HEK293 (cell line): ENCODE measurements around the gene NAV1.

ENCODE experiments used
- CTCF ChIA-PET: fragments of 350-600 bp; formaldehyde crosslinking; extraction: SDS; loops from one replicate; lab custom pipeline; 2021; ENCODE audit warnings: antibody characterized with exemption; lab: Yijun Ruan, JAX
- POLR2A ChIA-PET: fragments of 300-600 bp; formaldehyde crosslinking; extraction: SDS; loops from one replicate; lab custom pipeline; 2020; ENCODE audit warnings: antibody characterized with exemption, inconsistent platforms; lab: Yijun Ruan, JAX
- H3K27ac ChIP-seq: fragments of 200-500 bp; sonication (Bioruptor generic); 2 replicates; pipeline ENCODE4 v1.5.1; 2014; ENCODE audit warnings: low read depth, low read length, control low read depth, inconsistent platforms; ENCODE audit errors: extremely low read depth
- H3K36me3 ChIP-seq, 2 experiments: fragments of 200-500 bp in 1 of 2; sonication (Bioruptor generic) in 1 of 2; 1 replicate in 1 of 2; 2 replicates in 1 of 2; pipeline ENCODE4 v1.5.1; 2014 to 2017; ENCODE audit warnings: inconsistent platforms in 2 of 2, low read length in 2 of 2; ENCODE audit not compliant: control insufficient read depth in 2 of 2, insufficient read depth in 1 of 2
- H3K4me1 ChIP-seq: fragments of 200-500 bp; sonication (Bioruptor generic); 2 replicates; pipeline ENCODE4 v1.5.1; 2014; ENCODE audit warnings: mild to moderate bottlenecking, low read length, inconsistent platforms; ENCODE audit not compliant: control insufficient read depth, insufficient read depth
- H3K4me3 ChIP-seq: 2 replicates; pipeline ENCODE4 v1.5.1; 2011; ENCODE audit warnings: low read depth, mild to moderate bottlenecking, control low read depth, low read length, moderate library complexity
- H3K9me3 ChIP-seq: fragments of 200-500 bp; sonication (Bioruptor generic); 2 replicates; pipeline ENCODE4 v1.5.1; 2014; ENCODE audit warnings: low read depth, low read length, inconsistent platforms; ENCODE audit not compliant: control insufficient read depth, insufficient read depth
- PRDM1 ChIP-seq: fragments of 450-650 bp; formaldehyde crosslinking; IDR thresholded peaks from 2 replicates; pipeline ENCODE4; 2016; ENCODE audit warnings: missing biosample characterization, missing genetic modification characterization
- SCRT1 ChIP-seq: fragments of 450-650 bp; formaldehyde crosslinking; IDR thresholded peaks from 2 replicates; pipeline ENCODE4 v1.5.1; 2016; ENCODE audit warnings: missing biosample characterization, missing genetic modification characterization, borderline replicate concordance
- YY1 ChIP-seq: fragments of 450-650 bp; formaldehyde crosslinking; IDR thresholded peaks from 2 replicates; pipeline ENCODE4 v1.5.1; 2018; ENCODE audit warnings: missing biosample characterization, missing genetic modification characterization
- ZBTB17 ChIP-seq: fragments of 450-650 bp; formaldehyde crosslinking; IDR thresholded peaks from 2 replicates; pipeline ENCODE4 v1.5.1; 2016; ENCODE audit warnings: missing biosample characterization, missing genetic modification characterization
- ZFHX2 ChIP-seq: fragments of 450-650 bp; formaldehyde crosslinking; conservative IDR thresholded peaks from 2 replicates; pipeline ENCODE4 v1.5.1; 2016; ENCODE audit warnings: missing biosample characterization, missing genetic modification characterization
- ZNF138 ChIP-seq: fragments of 450-650 bp; formaldehyde crosslinking; IDR thresholded peaks from 2 replicates; pipeline ENCODE4 v1.5.1; 2016; ENCODE audit warnings: missing biosample characterization, missing genetic modification characterization, borderline replicate concordance
- ZNF157 ChIP-seq: fragments of 450-650 bp; formaldehyde crosslinking; IDR thresholded peaks from 2 replicates; pipeline ENCODE4 v1.5.1; 2016; ENCODE audit warnings: missing biosample characterization, missing genetic modification characterization
- ZNF223 ChIP-seq: fragments of 450-650 bp; formaldehyde crosslinking; IDR thresholded peaks from 2 replicates; pipeline ENCODE4 v1.5.1; 2016; ENCODE audit warnings: missing biosample characterization, missing genetic modification characterization
- ZNF239 ChIP-seq: fragments of 450-650 bp; formaldehyde crosslinking; IDR thresholded peaks from 2 replicates; pipeline ENCODE4 v1.5.1; 2016; ENCODE audit warnings: missing biosample characterization, missing genetic modification characterization
- ZNF341 ChIP-seq: fragments of 450-650 bp; formaldehyde crosslinking; IDR thresholded peaks from 2 replicates; pipeline ENCODE4; 2016; ENCODE audit warnings: low read depth, missing biosample characterization, missing genetic modification characterization
- ZNF404 ChIP-seq: fragments of 450-650 bp; formaldehyde crosslinking; IDR thresholded peaks from 2 replicates; pipeline ENCODE4 v1.5.1; 2017; ENCODE audit warnings: missing biosample characterization, missing genetic modification characterization
- ZNF529 ChIP-seq: fragments of 450-650 bp; formaldehyde crosslinking; IDR thresholded peaks from 2 replicates; pipeline ENCODE4 v1.5.1; 2017; ENCODE audit warnings: missing genetic modification characterization, missing biosample characterization; ENCODE audit not compliant: insufficient replicate concordance
- ZNF544 ChIP-seq: fragments of 450-650 bp; formaldehyde crosslinking; IDR thresholded peaks from 2 replicates; pipeline ENCODE4 v1.5.0; 2017; ENCODE audit warnings: missing biosample characterization, missing genetic modification characterization
- ZNF670 ChIP-seq: fragments of 450-650 bp; formaldehyde crosslinking; IDR thresholded peaks from 2 replicates; pipeline ENCODE4 v1.5.1; 2016; ENCODE audit warnings: missing biosample characterization, missing genetic modification characterization, low read depth
- ZNF776 ChIP-seq: fragments of 450-650 bp; formaldehyde crosslinking; IDR thresholded peaks from 2 replicates; pipeline ENCODE4 v1.5.0; 2017; ENCODE audit warnings: missing biosample characterization, missing genetic modification characterization, borderline replicate concordance
- ZNF777 ChIP-seq: fragments of 450-650 bp; formaldehyde crosslinking; IDR thresholded peaks from 2 replicates; pipeline ENCODE4 v1.5.1; 2017; ENCODE audit warnings: missing biosample characterization, missing genetic modification characterization, borderline replicate concordance
- ZSCAN30 ChIP-seq: fragments of 450-650 bp; IDR thresholded peaks from 2 replicates; pipeline ENCODE4 v1.5.1; 2018; ENCODE audit warnings: missing biosample characterization, mild to moderate bottlenecking, missing genetic modification characterization, moderate library complexity
- TF ChIP-seq, protein P1 (sequence below): fragments of 450-650 bp; formaldehyde crosslinking; IDR thresholded peaks from 2 replicates; pipeline ENCODE4 v1.5.1; 2017; ENCODE audit warnings: missing biosample characterization, missing genetic modification characterization
- TF ChIP-seq, protein P2 (sequence below): fragments of 450-650 bp; formaldehyde crosslinking; IDR thresholded peaks from 2 replicates; pipeline ENCODE4 v1.5.1; 2016; ENCODE audit warnings: missing biosample characterization, missing genetic modification characterization
- TF ChIP-seq, protein P3 (sequence below): IDR thresholded peaks from 2 replicates; pipeline ENCODE4 v1.6.1; 2011; ENCODE audit warnings: mild to moderate bottlenecking, low read depth, low read length, borderline replicate concordance
- TF ChIP-seq, protein P4 (sequence below): fragments of 450-650 bp; formaldehyde crosslinking; IDR thresholded peaks from 2 replicates; pipeline ENCODE4 v1.5.1; 2016; ENCODE audit warnings: missing biosample characterization, missing genetic modification characterization

The NAV1 gene

DNA sequence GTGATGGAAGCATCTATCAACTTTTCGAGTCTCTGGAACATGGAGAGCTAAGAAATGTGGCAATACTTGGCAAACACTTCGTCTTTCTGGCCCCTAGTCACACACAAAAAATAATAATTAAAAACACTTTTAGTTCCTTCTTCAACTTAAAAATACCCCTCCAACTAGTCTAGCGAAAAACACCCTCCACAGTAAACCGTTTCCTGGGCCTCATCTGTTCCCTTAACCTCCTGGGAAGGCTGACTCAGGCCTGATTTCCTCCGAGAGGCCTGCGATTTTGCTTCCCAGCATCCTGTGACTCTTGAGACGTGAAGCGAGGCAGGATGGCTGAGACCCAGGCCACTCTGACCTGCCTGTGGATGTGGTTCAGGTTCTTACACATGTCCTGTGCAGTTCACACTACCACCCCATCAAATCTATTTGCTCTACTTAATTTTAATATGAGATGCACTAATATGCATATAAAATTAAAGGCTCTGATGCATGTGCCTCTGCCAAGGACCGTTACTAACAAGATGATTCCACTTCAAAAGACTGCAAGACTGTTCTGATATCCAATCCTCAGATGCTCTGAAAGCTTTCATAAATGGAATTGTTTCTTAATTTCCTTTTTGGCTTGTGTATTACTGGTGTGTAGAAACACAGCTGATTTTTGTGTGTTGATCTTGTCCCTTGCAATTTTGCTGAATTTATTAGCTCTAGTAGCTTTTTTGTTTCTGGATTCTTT, 3.5 kb downstream of the NAV1 start:
- Histone ChIP-seq H3K4me3 (no peak overlapping the region), H3K4me1 (no peaks in the 10 kb centered on the region), H3K9me3 (no peaks in the 10 kb centered on the region), H3K27ac (no peak overlapping the region), H3K36me3 (no peaks in the 10 kb centered on the region)
- CTCF ChIA-PET, result interaction anchor here (0.6 to 1.4 kb wide), 4 partner anchors 11 to 846 kb away, joined by 3 to 6 read pairs (median 4); no protein-coding TSS in a partner anchor
- POLR2A ChIA-PET, result no interaction called here
- TF ChIP-seq ZNF670, result no peak
- TF ChIP-seq ZNF239 (tag by site-specific recombination), result no peak
- no peak for TF ChIP-seq YY1 (tag by site-specific recombination)
- TF ChIP-seq ZNF544 (tag by site-specific recombination), result no peak
- no peak for TF ChIP-seq ZSCAN30
- TF ChIP-seq, protein P1, sequence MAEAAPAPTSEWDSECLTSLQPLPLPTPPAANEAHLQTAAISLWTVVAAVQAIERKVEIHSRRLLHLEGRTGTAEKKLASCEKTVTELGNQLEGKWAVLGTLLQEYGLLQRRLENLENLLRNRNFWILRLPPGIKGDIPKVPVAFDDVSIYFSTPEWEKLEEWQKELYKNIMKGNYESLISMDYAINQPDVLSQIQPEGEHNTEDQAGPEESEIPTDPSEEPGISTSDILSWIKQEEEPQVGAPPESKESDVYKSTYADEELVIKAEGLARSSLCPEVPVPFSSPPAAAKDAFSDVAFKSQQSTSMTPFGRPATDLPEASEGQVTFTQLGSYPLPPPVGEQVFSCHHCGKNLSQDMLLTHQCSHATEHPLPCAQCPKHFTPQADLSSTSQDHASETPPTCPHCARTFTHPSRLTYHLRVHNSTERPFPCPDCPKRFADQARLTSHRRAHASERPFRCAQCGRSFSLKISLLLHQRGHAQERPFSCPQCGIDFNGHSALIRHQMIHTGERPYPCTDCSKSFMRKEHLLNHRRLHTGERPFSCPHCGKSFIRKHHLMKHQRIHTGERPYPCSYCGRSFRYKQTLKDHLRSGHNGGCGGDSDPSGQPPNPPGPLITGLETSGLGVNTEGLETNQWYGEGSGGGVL (tag by site-specific recombination), result no peak
- no peak for TF ChIP-seq ZBTB17 (tag by site-specific recombination)
- no peak for TF ChIP-seq ZFHX2 (tag by site-specific recombination)

DNA sequence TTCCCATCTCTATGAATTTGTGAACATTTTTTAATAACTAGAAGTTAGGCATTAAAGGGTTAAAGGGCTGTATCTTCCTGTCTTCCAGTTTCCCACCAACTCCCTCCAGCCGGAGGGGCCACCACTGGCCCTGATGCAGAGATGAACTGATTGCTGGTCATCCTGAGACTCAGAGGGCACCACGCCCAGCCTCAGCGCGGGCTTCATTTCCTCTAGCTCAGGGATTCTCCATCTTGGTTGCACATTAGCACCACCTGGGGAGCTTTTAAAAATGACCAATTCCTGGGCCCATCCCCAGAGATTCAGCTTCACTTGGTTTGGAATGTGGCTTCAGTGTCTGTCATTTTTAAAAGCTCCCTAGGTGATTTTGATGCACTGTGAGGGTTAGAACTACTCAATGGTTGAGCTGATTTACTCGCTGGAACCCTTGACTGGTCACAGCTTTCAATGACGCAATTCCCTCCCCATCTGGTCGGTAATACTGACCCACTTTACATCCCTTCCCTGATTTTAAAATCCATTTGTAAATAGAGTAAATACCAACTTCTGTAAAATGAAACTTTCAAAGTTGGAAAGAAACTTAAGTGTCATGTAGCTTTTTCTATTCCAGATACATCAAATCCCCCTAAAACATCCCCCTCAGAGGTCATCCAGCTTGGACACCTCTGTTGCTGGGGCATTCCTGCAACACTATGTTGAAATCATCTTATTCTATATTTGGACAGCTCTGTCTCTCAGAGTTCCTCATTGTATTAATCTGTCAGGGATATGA, 5.1 kb downstream of the NAV1 start:
- no peak overlapping the region for H3K27ac ChIP-seq
- CTCF ChIA-PET, result interaction anchor here (0.8 to 1.9 kb wide), 7 partner anchors 11 to 249 kb away, joined by 3 to 6 read pairs (median 5); no protein-coding TSS in a partner anchor

More for the DNA sequence above, 5.1 kb downstream of the NAV1 start:
- H3K36me3 ChIP-seq, result no peaks in the 10 kb centered on the region
- H3K4me1 ChIP-seq, result no peaks in the 10 kb centered on the region
- H3K9me3 ChIP-seq, result no peaks in the 10 kb centered on the region
- TF ChIP-seq ZNF777 (tag by site-specific recombination), result no peak
- no peak for TF ChIP-seq SCRT1 (tag by site-specific recombination)
- TF ChIP-seq, protein P2, sequence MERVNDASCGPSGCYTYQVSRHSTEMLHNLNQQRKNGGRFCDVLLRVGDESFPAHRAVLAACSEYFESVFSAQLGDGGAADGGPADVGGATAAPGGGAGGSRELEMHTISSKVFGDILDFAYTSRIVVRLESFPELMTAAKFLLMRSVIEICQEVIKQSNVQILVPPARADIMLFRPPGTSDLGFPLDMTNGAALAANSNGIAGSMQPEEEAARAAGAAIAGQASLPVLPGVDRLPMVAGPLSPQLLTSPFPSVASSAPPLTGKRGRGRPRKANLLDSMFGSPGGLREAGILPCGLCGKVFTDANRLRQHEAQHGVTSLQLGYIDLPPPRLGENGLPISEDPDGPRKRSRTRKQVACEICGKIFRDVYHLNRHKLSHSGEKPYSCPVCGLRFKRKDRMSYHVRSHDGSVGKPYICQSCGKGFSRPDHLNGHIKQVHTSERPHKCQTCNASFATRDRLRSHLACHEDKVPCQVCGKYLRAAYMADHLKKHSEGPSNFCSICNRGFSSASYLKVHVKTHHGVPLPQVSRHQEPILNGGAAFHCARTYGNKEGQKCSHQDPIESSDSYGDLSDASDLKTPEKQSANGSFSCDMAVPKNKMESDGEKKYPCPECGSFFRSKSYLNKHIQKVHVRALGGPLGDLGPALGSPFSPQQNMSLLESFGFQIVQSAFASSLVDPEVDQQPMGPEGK (tag by site-specific recombination), result no peak
- no peak for TF ChIP-seq ZNF544 (tag by site-specific recombination)
- TF ChIP-seq ZNF529 (tag by site-specific recombination), result no peak
- no peak for TF ChIP-seq PRDM1
- TF ChIP-seq ZNF404 (tag by site-specific recombination), result no peak
- TF ChIP-seq ZNF776 (tag by site-specific recombination), result no peak
- TF ChIP-seq ZNF223, result no peak
- TF ChIP-seq, protein P3, sequence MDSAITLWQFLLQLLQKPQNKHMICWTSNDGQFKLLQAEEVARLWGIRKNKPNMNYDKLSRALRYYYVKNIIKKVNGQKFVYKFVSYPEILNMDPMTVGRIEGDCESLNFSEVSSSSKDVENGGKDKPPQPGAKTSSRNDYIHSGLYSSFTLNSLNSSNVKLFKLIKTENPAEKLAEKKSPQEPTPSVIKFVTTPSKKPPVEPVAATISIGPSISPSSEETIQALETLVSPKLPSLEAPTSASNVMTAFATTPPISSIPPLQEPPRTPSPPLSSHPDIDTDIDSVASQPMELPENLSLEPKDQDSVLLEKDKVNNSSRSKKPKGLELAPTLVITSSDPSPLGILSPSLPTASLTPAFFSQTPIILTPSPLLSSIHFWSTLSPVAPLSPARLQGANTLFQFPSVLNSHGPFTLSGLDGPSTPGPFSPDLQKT, result no peak
- TF ChIP-seq, protein P4, sequence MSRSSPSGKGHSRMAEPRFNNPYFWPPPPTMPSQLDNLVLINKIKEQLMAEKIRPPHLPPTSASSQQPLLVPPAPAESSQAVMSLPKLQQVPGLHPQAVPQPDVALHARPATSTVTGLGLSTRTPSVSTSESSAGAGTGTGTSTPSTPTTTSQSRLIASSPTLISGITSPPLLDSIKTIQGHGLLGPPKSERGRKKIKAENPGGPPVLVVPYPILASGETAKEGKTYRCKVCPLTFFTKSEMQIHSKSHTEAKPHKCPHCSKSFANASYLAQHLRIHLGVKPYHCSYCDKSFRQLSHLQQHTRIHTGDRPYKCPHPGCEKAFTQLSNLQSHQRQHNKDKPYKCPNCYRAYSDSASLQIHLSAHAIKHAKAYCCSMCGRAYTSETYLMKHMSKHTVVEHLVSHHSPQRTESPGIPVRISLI (tag by site-specific recombination), result no peak
- TF ChIP-seq ZNF341 (tag by site-specific recombination), result no peak
- no peak for TF ChIP-seq ZNF157 (tag by site-specific recombination)
- TF ChIP-seq ZNF138, result no peak
- POLR2A ChIA-PET, result no interaction called here
- no peak overlapping the region for H3K4me3 ChIP-seq
